Activated CD8-positive, alpha-beta memory T cell treated with anti-CD3 and anti-CD28 coated beads, Interleukin-2, amount 50 U/mL, for 4 hours (primary cell): ENCODE results near the gene CRB2.

ENCODE experiments used
- DNase-seq: peaks from one replicate; pipeline ENCODE4 v3.0.0-alpha.2; 2020

The CRB2 gene

GRCh38 chr9:123355761-123356431 is at the start of gene CRB2:
Gene CRB2 (plus strand): TSS chr9:123356197. CDS start chr9:123356261, 64 bp downstream.
- DNase-seq, result no peak

DNA sequence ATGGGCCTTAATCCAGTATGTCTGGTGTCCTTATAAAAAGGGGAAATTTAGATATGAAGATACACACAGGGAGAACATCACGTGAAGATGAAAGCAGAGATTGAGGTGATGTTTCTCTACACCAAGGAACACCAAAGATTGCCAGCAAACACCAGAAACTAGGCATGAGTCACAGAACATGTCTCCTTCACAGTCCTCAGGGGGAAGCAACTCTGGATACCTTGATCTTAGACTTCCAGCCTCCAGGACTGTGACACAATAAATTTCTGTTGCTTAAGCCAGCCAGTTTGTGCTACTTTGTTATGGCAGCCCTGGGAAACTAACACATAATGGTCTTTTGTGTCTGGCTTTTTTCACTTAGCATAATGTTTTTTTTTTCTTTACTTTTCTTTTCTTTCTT is 46.4 kb upstream of the CRB2 start:
- DNase-seq, result no peak

DNA sequence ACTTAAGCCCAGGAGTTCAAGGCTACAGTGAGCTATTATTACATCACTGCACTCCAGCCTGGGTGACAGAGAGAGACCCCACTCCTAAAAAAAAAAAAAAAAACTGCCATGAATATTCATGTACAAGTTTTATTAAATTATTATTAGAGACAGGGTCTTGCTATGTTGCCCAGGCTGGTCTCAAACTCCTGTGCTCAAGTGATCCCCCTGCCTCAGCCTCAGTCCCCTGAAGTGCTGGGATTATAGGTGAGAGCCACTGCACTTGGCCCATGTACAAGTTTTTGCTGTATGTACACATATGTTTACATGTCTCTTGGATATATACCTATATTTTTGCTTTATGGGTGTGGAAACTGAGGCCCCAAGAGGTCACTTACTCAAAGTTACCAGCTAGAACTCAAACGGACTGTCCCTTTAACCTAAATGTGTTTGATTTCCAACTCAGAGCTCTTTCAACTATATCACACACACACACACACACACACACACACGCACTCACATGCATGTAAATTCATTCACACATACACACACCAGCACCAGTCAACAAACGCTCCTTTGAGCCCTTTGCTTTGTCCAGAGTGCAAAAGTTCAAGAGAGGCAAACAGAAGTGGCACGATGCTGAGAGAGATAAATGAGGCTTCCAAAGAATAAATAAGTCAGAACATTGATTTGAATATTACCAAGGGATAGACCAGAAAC is 45.3 kb upstream of the CRB2 start:
- no peak for DNase-seq

DNA sequence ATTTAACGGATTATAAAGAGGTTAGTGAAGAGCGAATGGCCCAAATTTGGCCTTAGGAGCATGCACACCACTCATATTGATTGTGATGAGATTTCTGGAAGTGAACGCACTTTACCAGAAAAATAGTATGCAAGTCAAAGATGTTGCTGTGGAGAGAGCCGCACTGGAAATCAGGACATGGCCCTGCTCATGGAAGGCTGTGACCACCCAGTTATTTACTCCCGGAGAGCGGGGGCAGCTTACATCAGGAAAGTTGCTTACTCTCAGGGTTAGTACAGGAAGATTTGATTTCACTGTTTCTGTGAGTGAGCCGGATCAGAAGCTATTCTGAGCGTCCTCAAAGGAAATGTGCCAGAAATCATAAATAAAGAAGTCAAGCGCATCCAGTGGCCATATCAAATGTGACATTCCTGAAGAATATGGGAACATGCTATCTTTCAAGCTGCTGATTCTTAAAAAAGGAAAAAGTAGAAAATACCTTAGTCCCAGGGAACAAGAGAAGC is 44.7 kb upstream of the CRB2 start:
- DNase-seq, result no peak

DNA sequence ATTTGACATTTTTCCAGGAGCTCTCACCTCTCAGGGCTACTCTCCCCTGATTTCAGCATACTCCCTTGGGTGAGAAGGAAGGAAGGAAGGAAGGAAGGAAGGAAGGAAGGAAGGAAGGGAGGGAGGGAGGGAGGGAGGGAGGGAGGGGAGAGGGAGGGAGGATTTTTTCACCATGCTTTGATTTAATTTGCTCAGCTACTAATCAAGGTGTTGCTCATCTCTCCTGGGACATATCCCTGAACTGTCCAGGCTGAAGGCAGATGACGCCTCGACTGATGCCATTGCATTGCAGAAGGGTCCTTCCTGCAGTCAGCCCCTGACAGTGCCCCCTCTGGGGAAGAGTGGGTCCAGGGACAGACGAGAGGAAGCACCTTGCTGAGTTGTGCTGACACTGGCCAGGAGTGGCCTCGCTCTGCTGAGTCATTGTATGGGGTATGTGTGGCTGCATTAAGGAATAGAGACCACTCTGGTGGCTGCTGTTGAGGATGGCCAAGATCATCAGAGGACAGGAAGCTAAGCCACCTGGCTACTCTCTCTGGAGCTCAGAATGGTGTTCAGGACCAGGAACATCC is 43.6 kb upstream of the CRB2 start:
- DNase-seq, result no peak

DNA sequence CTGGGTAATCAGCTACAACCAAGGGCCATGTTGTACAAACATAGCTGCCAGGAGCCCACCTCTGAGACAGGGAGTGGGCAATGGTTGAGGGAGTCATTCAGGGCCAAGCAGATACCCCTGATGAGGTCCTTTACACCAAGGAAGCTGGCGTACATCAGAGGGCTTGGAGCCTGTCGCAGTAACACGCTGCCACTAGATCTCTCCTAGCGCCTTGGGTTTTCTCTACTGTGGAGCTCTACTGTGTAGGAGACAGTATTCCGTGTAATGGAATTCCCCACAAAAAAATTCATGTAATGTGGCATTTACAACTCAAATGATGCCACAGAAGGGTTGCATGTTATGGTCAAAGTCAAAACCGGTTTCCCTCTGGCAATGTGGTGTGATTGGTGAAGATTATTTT is 41.4 kb upstream of the CRB2 start:
- no peak for DNase-seq

DNA sequence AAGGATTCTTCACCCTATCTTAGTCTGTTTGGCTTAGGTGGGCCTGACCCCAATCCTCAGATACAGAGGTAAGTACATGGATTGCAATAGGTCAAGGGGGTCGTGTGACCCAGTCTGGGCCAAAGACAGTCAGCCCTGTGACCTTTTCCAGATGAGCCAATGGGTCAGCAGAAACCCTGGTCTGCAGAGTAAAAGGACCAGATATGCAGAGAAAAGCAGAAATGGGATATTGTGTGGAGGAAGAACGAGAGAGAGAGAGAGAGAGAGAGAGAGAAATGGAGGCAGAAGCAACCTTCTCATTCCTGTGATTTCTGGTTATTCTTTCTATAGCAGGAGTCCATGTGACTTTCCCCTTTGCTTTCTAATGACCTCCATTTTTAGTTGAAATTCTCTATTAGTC is 40.4 kb upstream of the CRB2 start:
- DNase-seq, result no peak

DNA sequence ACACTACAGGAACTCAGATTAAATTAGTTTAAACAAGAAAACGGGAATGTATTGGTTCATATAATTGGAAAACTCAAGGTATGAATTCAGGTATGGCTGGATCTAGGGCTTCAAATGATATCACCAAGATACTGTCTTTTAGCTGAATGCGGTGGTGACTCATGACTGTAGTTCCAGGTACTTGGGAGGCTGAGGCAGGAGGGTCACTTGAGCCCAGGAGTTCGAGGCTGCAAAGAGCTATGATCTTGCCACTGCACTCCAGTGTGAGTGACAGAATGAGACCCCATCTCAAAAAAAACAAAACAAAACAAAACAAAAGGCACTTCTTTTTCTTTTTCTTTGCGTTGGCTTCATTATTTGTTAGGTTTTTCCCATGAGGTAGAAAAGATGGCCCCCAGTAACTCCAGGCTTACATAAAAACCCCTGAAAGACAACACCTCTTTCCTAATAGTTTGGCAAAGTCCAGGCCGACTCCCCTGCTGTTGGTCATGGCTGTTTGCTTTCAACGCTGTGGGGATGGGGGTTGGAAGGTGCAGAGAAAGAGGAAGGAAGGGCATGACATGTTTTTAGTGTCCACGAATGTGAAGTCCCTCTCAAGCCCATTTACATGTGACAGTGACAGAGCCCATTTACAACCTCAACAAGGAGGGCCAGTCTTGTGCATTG is 39.8 kb upstream of the CRB2 start:
- no peak for DNase-seq

DNA sequence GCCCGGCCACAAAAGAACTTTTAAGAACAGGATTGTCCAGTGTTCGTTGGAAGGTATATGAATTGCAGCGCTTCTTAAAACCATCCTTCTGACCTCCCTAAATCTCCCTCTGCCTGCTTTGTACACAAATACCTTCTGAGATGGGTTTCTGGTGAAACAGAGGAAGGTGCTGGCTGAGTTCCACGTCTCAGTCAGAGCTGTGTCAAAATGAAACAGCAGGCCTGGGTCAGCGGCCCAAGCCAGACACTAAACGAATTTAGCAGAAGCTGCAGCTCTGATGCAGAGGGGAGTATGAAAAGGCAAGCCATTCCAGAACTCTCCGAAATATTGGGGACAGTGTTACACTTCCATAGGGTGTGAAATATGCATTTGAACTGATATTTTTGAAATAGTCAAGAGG is 37.8 kb upstream of the CRB2 start:
- no peak for DNase-seq

DNA sequence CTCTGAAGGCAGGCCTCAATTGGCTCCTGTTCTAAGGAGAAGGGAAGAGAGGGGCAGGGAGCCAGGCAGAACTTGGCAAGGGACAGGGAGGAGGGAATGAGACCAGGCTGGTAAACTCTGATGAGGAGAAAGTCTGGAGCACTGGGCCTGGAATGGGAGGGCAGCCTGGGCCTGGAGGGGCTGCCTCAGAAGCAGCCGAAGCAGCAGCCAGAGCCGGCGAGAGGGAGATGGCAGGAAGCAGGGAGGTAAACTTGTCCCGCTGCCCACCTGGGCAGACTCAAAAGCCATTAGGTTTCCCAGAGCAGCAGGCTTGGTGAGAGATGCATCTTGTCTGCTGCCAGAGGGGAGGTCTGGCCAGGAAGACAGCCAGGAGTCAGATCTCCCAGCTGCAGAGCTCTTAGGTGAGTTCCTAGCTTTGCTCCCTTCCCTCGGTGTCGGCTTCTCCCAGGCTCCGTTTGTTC is 37.0 kb upstream of the CRB2 start:
- no peak for DNase-seq

GRCh38 chr9:123319541-123320339 is 36.3 kb upstream of the CRB2 start:
- DNase-seq, result no peak

- no peak for DNase-seq
Observed at GRCh38 chr9:123320814-123321213, 35.2 kb upstream of the CRB2 start.

GRCh38 chr9:123321616-123322272 is 34.3 kb upstream of the CRB2 start:
- no peak for DNase-seq

- DNase-seq, result peak; percentile 60
Observed at GRCh38 chr9:123322273-123323195, 33.5 kb upstream of the CRB2 start.

- DNase-seq, result no peak
Observed at GRCh38 chr9:123323196-123324013, 32.6 kb upstream of the CRB2 start.

DNA sequence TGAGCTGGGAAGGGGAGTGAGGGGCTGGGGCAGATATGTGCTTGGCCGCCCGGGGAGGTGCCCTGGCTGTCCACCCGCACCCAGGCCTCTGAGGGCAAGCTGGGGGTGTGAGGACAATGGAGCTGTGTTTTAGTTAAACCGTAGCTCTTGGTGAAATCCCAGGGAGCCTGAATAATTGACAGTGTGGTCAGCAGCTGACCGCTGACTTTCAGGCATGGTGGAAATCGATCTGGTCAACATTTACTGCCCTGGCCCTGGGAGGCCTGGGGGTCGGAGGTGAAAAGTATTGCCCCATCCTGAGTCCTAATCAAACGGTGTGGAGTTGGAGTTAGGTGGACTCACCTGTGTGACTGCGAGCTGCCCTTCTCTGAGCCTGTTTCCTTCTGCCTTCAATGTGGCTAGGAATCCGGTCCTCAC is 31.2 kb upstream of the CRB2 start:
- no peak for DNase-seq

DNA sequence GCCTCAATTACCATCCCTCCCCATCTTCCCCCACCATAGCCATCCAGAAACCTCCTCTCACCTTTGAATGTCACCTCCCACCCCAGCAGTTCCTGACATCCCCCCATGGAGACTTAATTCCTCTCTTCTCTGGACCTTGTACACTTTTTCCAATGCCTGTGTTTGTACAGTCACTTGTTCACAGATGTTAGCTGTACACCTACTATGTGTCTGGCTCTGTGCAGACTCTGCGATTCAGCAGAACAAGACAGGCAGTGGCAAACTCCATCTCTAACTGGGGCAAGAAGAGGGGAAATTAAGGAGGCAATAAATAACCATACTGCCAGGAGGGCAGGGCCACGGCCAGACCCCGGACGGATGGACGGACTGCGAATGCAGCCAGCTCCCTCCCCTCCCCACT is 29.8 kb upstream of the CRB2 start:
- DNase-seq, result no peak

- no peak for DNase-seq
Observed at GRCh38 chr9:123326662-123327093, 29.3 kb upstream of the CRB2 start.

- DNase-seq, result no peak
Observed at GRCh38 chr9:123327697-123328100, 28.3 kb upstream of the CRB2 start.
